ENCODE measurements around the gene TRAPPC2L.

The TRAPPC2L gene

DNA sequence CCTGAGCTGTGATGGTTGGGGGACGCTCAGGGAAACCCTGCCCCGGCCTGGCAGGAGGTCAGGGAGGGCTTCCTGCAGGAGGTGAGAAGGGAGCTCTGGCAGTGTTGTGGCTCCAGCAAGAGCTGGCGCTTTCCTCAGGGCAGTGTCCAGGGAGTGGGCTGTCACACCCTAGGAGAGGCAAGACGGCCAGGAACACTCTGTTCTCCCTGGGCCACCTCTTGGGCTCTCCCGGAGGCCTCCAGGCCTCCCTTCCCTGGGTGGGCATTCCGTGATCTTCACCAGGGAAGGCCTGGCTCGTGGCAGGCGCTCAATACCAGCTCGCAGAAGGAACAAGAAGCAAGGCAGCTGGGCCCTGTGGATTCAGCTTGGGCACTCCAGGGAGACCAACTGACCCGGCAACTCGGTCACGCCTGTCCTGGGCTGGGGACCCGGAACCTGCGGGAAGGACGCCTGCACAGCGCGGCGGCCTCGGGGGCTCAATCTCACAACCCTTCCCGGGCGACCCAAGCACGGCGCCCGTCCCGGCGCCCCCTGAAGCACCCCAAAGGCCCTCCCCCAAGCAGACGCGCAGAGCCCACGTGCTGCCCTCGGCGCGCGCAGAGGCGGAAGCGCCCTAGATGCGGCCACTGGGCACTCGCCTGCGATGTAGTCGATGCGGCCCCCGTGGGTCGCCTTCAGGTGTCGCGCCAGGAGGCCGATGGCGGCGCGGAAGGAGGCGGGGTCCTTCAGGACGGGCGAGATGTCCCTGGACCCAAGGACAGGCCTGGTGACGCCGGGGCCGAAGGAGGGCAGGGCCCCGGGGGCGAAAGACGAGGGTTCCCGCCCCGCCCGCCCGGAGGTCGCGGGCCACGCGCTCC is 45.8 kb upstream of the TRAPPC2L start:
- peak overlapping the region; percentile 100 for H3K23ac ChIP-seq (ENCODE audit: low read depth, low read length, poor library complexity)
- H3K18ac ChIP-seq (ENCODE audit: low read length): peak overlapping the region; percentile 98
- H3K9me3 ChIP-seq (replicated peaks in 1 of 2; ENCODE audit: control insufficient read depth in 2 of 2, insufficient read depth in 1 of 2, low read depth in 1 of 2, low read length in 2 of 2): peaks cover 0 to 8% of the 10 kb centered on the region in 2 donors
- peaks cover 10 to 11% of the 10 kb centered on the region in 2 donors for H3K4me1 ChIP-seq (ENCODE audit: control insufficient read depth in 2 of 2, insufficient read depth in 1 of 2, low read depth in 1 of 2, low read length in 2 of 2)
- H2AFZ ChIP-seq (ENCODE audit: low read length): peak overlapping the region; percentile 95
- H2AK5ac ChIP-seq (ENCODE audit: low read depth, low read length): peak overlapping the region; percentile 96
- peak overlapping the region; percentile 85 for H2BK15ac ChIP-seq (ENCODE audit: low read length)
- H4K8ac ChIP-seq (ENCODE audit: low read depth, low read length): no peak overlapping the region
- H3K27ac ChIP-seq (replicated peaks; ENCODE audit: low read length): no peak overlapping the region
- peak overlapping the region; percentile 77 to 88 for H3K4me3 ChIP-seq (ENCODE audit: low read length in 2 of 2)
- peak overlapping the region; percentile 100 for H2BK5ac ChIP-seq (ENCODE audit: low read length)
- no peak overlapping the region for H2BK12ac ChIP-seq (ENCODE audit: low read length)
- peak overlapping the region; percentile 85 for H3K4me2 ChIP-seq (ENCODE audit: insufficient read depth, low read length, poor library complexity, severe bottlenecking)
- WGBS, 2 donors (ENCODE audit: extremely low coverage in 2 of 2, insufficient read length in 2 of 2, insufficient replicate concordance in 1 of 2): no CpG with 5 or more reads among the region's 65 CpGs
- no peak for DNase-seq (ENCODE audit: low spot score)
- H3K9ac ChIP-seq (ENCODE audit: low read depth, low read length, poor library complexity): peak overlapping the region; percentile 93
- peaks cover 31% of the 10 kb centered on the region for H3K79me1 ChIP-seq (ENCODE audit: low read depth, low read length)
- peaks cover 41 to 44% of the 10 kb centered on the region in 2 donors for H3K36me3 ChIP-seq (replicated peaks in 1 of 2; ENCODE audit: control insufficient read depth in 2 of 2, insufficient read depth in 2 of 2, low read length in 2 of 2)
- no peaks in the 10 kb centered on the region for H3K27me3 ChIP-seq (ENCODE audit: control insufficient read depth in 3 of 3, insufficient read depth in 3 of 3, low read depth in 1 of 3, low read length in 3 of 3)
- no peak overlapping the region for H4K91ac ChIP-seq (ENCODE audit: low read depth, low read length, poor library complexity)
- no peak overlapping the region for H2BK120ac ChIP-seq (ENCODE audit: low read depth, low read length)
- no peak overlapping the region for H3K14ac ChIP-seq (ENCODE audit: low read length)
- no peak overlapping the region for H3K4ac ChIP-seq (ENCODE audit: low read length)

DNA sequence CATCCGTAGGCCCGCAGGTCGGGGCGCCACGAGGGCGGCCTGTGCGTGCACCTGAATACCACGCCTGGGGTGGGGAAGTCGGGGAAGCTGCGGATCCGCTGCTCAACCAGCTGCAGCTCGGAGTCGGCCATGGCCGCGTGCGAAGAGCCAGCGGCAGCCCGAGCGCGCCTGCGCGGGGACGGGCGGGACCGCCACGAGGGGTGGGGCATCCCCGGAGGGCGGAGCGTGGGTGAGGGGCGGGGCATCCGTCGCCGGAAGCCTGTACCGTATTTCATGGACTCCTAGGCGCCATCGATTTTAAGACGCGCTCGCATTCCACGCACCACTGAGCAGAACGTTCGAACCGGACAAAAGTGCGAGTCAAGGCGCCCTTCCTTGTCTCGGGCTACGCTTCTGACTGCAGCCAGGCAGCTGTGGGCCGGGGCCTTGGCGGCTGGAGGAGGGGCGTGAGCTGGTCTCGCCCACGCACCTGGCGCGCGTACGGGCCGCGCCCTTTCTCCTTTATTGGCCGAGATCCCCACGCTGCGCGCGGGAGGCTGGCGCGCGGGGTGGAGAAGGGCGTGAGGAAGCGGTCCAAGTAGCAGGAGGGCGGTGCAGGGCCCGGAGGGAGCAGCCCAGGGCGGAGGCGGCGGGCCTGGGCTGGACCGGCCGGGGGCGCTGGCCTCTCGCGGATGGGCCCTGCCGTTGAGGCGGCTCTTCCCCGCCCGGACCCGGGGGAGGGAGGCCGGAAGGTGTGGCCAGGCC is 45.0 kb upstream of the TRAPPC2L start, which contains the start of gene APRT:
Gene APRT, minus strand, starts transcription at position 160 of the 744 bp plus-strand sequence. Its CDS starts 29 bp downstream, at position 131.
- Histone ChIP-seq H3K4me2 (ENCODE audit: insufficient read depth, low read length, poor library complexity, severe bottlenecking) (peak within 1 kb of the TSS; percentile 85), H2BK5ac (ENCODE audit: low read length) (peak within 1 kb of the TSS; percentile 100), H4K91ac (ENCODE audit: low read depth, low read length, poor library complexity) (peak within 1 kb of the TSS; percentile 96), H2AK5ac (ENCODE audit: low read depth, low read length) (peak within 1 kb of the TSS; percentile 96), H3K79me1 (ENCODE audit: low read depth, low read length) (peaks cover 25% of the 10 kb centered on the region), H3K14ac (ENCODE audit: low read length) (peak within 1 kb of the TSS; percentile 97), H3K18ac (ENCODE audit: low read length) (peak within 1 kb of the TSS; percentile 99), H3K4me3 (ENCODE audit: low read length in 2 of 2) (peak within 1 kb of the TSS; percentile 77 to 88), H3K27ac (replicated peaks; ENCODE audit: low read length) (peak within 1 kb of the TSS; percentile 94), H3K27me3 (ENCODE audit: control insufficient read depth in 3 of 3, insufficient read depth in 3 of 3, low read depth in 1 of 3, low read length in 3 of 3) (no peaks in the 10 kb centered on the region), H3K23ac (ENCODE audit: low read depth, low read length, poor library complexity) (peak within 1 kb of the TSS; percentile 100), H2AFZ (ENCODE audit: low read length) (peak within 1 kb of the TSS; percentile 95), H3K4ac (ENCODE audit: low read length) (peak within 1 kb of the TSS; percentile 98), H2BK120ac (ENCODE audit: low read depth, low read length) (no peak within 1 kb of the TSS), H4K8ac (ENCODE audit: low read depth, low read length) (peak within 1 kb of the TSS; percentile 86), H3K4me1 (ENCODE audit: control insufficient read depth in 2 of 2, insufficient read depth in 1 of 2, low read depth in 1 of 2, low read length in 2 of 2) (peaks cover 10 to 11% of the 10 kb centered on the region in 2 donors), H2BK12ac (ENCODE audit: low read length) (peak within 1 kb of the TSS; percentile 88), H3K36me3 (replicated peaks in 1 of 2; ENCODE audit: control insufficient read depth in 2 of 2, insufficient read depth in 2 of 2, low read length in 2 of 2) (peaks cover 33 to 36% of the 10 kb centered on the region in 2 donors), H2BK15ac (ENCODE audit: low read length) (peak within 1 kb of the TSS; percentile 99), H3K9me3 (replicated peaks in 1 of 2; ENCODE audit: control insufficient read depth in 2 of 2, insufficient read depth in 1 of 2, low read depth in 1 of 2, low read length in 2 of 2) (peaks cover 0 to 8% of the 10 kb centered on the region in 2 donors), H3K9ac (ENCODE audit: low read depth, low read length, poor library complexity) (peak within 1 kb of the TSS; percentile 96)
- no CpG with 5 or more reads among the region's 84 CpGs for WGBS, 2 donors (ENCODE audit: extremely low coverage in 2 of 2, insufficient read length in 2 of 2, insufficient replicate concordance in 1 of 2)
- peak; percentile 92 for DNase-seq (ENCODE audit: low spot score)

DNA sequence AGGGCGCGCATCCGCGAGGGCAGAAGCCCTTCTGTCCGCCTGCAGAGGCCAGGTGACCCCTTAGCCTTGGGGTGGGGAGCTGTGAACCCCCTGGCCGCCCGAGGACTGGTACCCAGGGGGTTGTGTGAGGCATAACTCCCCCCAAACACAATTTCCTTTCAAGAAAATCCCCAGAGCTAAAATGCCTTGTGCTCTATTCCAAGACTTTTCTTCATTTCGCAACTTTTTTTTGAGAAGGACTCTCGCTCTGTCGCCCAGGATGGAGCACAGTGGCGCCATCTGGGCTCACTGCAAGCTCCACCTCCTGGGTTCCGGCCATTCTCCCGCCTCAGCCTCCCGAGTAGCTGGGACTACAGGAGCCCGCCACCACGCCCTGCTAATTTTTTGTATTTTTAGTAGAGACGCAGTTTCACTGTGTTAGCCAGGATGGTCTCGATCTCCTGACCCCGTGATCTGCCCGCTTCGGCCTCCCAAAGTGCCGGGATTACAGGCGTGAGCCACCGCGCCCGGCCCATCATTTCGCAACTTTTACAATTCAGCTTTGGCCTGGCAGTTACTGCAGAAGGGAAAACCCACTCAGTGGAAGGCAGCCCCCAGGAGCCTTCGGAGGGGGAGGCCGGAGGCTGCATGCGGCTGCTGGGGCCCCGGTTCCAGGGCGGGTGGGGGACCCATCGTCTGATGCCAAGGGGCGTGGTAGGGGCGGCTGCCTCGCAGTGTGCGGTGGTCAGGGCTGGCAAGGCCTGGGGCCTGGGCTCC is 44.2 kb upstream of the TRAPPC2L start:
- Histone ChIP-seq H3K79me1 (ENCODE audit: low read depth, low read length) (peaks cover 19% of the 10 kb centered on the region), H2BK15ac (ENCODE audit: low read length) (peak overlapping the region; percentile 99), H3K9me3 (replicated peaks in 1 of 2; ENCODE audit: control insufficient read depth in 2 of 2, insufficient read depth in 1 of 2, low read depth in 1 of 2, low read length in 2 of 2) (peaks cover 0 to 8% of the 10 kb centered on the region in 2 donors), H3K4ac (ENCODE audit: low read length) (no peak overlapping the region), H3K27ac (replicated peaks; ENCODE audit: low read length) (peak overlapping the region; percentile 94), H4K91ac (ENCODE audit: low read depth, low read length, poor library complexity) (peak overlapping the region; percentile 2), H2AFZ (ENCODE audit: low read length) (peak overlapping the region; percentile 95), H3K27me3 (ENCODE audit: control insufficient read depth in 3 of 3, insufficient read depth in 3 of 3, low read depth in 1 of 3, low read length in 3 of 3) (no peaks in the 10 kb centered on the region), H3K36me3 (replicated peaks in 1 of 2; ENCODE audit: control insufficient read depth in 2 of 2, insufficient read depth in 2 of 2, low read length in 2 of 2) (peaks cover 26 to 28% of the 10 kb centered on the region in 2 donors), H3K4me2 (ENCODE audit: insufficient read depth, low read length, poor library complexity, severe bottlenecking) (peak overlapping the region; percentile 85), H2BK120ac (ENCODE audit: low read depth, low read length) (no peak overlapping the region), H2BK12ac (ENCODE audit: low read length) (no peak overlapping the region), H2BK5ac (ENCODE audit: low read length) (peak overlapping the region; percentile 100), H3K23ac (ENCODE audit: low read depth, low read length, poor library complexity) (peak overlapping the region; percentile 100), H3K4me1 (ENCODE audit: control insufficient read depth in 2 of 2, insufficient read depth in 1 of 2, low read depth in 1 of 2, low read length in 2 of 2) (peaks cover 10 to 11% of the 10 kb centered on the region in 2 donors), H3K18ac (ENCODE audit: low read length) (peak overlapping the region; percentile 99), H3K9ac (ENCODE audit: low read depth, low read length, poor library complexity) (peak overlapping the region; percentile 96), H3K4me3 (ENCODE audit: low read length in 2 of 2) (peak overlapping the region; percentile 77 to 78), H4K8ac (ENCODE audit: low read depth, low read length) (peak overlapping the region; percentile 29), H2AK5ac (ENCODE audit: low read depth, low read length) (peak overlapping the region; percentile 100), H3K14ac (ENCODE audit: low read length) (no peak overlapping the region)
- DNase-seq (ENCODE audit: low spot score): no peak
- WGBS, 2 donors (ENCODE audit: extremely low coverage in 2 of 2, insufficient read length in 2 of 2, insufficient replicate concordance in 1 of 2): no CpG with 5 or more reads among the region's 37 CpGs

Data from neuronal stem cell (in vitro differentiated cells).